ENCODE data around the gene SYNGR3.
"Not testable (repeated sequence)": the region's sequence is repeated elsewhere in the genome, so short reads cannot be mapped to it uniquely, and the experiment has no call there.

SYNGR3 gene

GRCh38 chr16:1959269-1960039 is 30.3 kb upstream of the SYNGR3 start, which contains the start of gene NDUFB10:
NDUFB10 (plus strand) TSS chr16:1959538; CDS start chr16:1959625, 87 bp downstream.
- peak; percentile 92 for DNase-seq (ENCODE audit: low spot score)

GRCh38 chr16:1960665-1961630 is 28.8 kb upstream of the SYNGR3 start:
- no peak for DNase-seq (ENCODE audit: low spot score)

GRCh38 chr16:1961651-1962067 is 28.1 kb upstream of the SYNGR3 start:
- DNase-seq (ENCODE audit: low spot score) = no peak

DNA sequence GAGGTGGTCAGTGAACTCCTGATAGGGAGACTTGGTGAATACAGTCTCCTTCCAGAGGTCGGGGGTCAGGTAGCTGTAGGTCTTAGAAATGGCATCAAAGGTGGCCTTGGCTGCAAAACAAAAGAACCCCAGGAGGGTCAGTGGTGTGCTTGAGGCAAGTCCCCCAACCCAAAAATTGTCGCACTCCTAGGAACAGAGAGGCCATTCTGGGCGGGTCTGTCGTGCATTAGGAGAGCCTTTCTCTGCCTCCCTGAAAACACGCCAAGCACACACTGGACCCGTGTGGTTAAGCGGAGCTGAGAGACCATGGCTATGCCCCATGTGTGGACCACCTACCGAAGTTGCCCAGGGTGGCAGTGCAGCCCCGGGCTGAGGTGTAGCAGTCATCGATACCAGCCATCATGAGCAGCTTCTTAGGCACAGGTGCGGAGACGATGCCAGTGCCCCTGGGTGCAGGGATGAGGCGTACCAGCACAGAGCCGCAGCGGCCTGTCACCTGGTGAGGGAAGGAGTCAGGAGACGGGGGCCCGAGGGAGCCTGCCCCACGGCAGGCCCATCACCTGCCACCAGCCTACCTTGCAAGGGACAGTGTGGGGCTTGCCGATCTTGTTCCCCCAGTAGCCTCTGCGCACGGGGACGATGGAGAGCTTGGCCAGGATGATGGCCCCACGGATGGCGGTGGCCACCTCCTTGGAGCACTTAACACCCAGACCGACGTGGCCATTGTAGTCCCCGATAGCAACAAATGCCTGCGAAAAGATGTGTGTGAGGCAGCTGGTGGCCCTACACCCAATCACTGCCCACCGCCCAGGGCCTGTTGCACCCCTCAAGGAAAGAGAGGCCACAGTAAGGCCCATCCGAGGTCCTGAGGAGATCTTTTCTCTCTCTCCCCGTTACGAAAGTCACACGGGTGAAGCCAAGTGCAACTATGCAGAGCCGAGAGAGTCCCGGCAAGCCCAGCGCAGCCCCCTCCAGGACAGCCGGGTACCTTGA is 27.3 kb upstream of the SYNGR3 start:
- DNase-seq (ENCODE audit: low spot score) = not testable (repeated sequence)

DNA sequence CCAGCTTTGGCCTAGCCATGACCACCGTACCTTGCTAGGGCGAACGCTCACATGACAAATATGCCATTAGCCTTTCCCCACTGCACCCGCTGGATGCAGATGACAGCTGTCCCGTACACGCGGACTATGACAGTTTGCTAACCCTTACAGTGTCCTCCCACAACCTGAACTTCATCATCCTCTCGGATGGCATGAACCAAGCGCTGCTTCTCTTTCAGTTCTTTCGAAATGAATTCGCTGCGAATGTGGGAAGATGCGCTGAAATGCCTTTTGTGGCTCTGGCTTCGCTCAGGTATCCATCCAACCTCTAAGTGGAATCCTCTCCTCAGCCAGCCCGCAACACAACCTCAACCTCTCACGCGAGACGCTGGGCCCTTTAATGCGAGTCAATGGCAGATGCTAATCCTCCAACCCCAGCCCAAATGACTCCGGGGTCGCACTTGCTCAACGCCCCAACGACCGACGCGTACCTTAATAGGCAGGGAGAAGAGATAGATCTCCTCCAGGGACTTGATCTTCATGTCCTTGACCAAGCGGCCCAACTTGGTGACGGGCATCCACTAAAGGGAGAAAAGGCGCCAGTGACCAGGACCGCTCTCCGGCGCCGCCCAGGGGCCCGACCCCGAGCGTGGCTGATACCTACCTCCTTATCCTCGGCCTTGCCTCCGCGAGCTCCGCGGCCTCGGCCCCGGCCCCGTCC is 25.8 kb upstream of the SYNGR3 start:
- no peak for DNase-seq (ENCODE audit: low spot score)

- DNase-seq (ENCODE audit: low spot score) = peak; percentile 99
Measured at GRCh38 chr16:1964506-1965395, 25.0 kb upstream of the SYNGR3 start, which contains the start of gene RPS2. RPS2 (minus strand) TSS chr16:1964826; CDS start chr16:1964625, 201 bp downstream.

- DNase-seq (ENCODE audit: low spot score) = no peak
Measured at GRCh38 chr16:1965396-1966001, 24.3 kb upstream of the SYNGR3 start.

- DNase-seq (ENCODE audit: low spot score) = no peak
Measured at GRCh38 chr16:1966460-1966859, 23.3 kb upstream of the SYNGR3 start, which contains the start of gene RNF151. RNF151 (plus strand) TSS chr16:1966856; CDS start chr16:1966882, 26 bp downstream.

DNA sequence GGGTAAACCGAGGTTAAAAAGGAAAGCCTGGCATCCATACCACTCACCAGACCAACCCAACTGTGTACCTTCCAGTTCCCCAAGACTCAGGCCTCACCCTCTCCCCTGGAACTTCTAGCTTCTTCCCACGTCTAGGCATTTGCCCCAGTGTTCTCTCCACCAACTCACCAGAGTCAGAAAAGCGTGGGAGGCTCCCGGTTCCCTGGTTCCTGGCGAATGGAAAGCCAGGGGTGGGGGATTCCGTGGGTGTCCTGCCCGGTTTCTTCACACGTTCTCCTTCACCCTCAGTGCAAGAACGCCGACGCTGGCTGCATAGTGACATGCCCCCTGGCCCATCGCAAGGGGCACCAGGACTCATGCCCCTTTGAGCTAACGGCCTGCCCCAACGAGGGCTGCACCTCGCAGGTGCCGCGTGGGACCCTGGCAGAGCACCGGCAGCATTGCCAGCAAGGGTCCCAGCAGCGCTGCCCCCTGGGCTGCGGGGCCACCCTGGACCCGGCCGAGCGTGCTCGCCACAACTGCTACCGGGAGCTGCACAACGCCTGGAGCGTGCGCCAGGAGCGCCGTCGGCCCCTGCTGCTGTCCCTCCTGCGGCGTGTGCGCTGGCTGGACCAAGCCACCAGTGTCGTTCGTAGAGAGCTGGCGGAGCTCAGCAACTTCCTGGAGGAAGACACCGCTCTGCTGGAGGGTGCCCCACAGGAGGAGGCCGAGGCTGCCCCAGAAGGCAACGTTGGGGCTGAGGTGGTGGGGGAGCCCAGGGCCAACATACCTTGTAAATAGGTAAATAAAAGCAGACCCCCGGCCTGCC is 21.4 kb upstream of the SYNGR3 start:
- DNase-seq (ENCODE audit: low spot score) = no peak

GRCh38 chr16:1971796-1972489 is 17.8 kb upstream of the SYNGR3 start, which contains the start of gene TBL3:
TBL3 (plus strand) TSS chr16:1972053; CDS start chr16:1972165, 112 bp downstream.
- peak; percentile 96 for DNase-seq (ENCODE audit: low spot score)

DNA sequence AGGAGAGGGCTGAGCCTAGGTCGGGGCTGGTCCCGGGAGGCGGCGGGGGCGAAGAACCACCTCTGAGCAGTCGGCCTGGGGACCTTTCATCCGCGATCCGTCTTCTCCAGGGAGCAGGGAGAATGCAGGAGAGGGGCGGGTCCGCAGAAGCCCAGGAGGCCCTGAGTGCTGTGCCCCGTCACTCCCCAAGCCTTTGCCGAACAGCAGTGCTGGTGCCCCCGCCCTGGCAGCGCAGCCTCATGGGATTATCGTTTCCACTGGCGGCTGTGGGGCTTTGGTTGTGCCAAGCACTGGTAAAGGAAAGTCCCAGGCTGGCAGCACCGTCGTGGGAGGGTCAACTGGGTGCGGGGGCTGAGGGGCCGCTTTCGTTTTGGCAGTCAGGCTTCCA is 17.3 kb upstream of the SYNGR3 start:
- no peak for DNase-seq (ENCODE audit: low spot score)

DNA sequence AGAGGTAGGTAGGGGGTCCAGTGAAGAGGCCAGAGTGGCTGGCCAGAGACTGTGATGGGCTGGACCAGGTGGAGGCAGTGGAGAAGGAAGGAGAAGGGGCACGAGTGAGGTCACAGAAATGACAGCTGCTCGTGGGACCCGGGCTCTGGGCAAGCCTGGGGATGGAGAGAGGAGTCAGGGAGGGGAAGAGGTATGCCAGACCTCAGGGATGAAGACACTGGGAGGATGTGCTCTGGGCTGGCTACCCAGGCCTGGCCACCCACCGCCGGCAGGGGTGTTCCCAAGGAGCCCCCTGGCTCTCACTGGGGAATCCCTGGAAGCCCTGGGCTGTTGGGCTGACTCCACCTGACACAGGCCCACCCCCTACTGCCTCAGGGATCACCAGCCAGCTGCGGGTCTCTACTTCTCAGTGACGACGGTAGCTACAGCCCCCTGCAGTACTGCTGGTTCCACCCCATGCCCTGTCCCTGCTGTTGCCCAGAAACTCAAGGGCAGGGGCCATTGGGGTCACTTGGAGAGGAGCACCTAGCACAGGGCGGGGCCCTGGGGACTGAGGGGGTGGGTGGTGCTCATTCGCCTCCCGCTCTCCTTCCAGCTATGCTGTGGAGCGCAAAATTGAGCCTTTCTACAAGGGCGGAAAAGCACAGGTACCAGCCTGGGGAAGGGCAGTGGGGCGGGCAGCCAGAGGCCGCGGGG is 16.2 kb upstream of the SYNGR3 start:
- DNase-seq (ENCODE audit: low spot score) = no peak

DNA sequence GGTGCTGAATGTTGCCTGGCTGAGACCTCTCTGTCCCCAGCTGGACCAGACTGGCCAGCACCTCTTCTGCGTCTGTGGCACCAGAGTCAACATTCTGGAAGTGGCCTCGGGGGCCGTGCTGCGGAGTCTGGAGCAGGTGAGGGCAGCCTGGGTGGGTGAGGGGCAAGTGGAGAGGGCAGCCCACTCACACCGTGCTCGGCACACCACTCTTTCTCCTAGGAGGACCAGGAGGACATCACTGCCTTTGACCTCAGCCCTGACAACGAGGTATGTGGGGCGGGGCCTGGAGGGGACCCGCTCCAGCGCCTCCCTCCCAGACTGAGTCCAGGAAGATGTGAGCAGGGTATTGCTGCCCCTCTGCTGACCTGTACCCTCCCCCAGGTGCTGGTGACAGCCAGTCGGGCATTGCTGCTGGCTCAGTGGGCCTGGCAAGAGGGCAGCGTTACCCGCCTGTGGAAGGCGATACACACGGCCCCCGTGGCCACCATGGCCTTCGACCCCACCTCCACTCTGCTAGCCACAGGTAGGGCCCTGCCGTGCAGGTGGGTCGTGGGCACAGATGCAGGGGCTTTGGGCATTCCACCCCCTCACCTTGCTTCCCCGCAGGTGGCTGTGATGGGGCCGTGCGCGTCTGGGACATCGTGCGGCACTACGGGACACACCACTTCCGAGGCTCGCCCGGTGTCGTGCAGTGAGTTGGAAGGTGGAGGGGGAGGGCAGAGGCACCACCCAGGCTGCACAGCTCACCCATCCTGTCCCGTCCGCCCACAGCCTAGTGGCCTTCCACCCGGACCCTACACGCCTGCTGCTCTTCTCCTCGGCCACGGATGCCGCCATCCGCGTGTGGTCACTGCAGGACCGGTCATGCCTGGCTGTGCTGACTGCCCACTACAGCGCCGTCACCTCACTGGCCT is 15.4 kb upstream of the SYNGR3 start:
- no peak for DNase-seq (ENCODE audit: low spot score)

DNA sequence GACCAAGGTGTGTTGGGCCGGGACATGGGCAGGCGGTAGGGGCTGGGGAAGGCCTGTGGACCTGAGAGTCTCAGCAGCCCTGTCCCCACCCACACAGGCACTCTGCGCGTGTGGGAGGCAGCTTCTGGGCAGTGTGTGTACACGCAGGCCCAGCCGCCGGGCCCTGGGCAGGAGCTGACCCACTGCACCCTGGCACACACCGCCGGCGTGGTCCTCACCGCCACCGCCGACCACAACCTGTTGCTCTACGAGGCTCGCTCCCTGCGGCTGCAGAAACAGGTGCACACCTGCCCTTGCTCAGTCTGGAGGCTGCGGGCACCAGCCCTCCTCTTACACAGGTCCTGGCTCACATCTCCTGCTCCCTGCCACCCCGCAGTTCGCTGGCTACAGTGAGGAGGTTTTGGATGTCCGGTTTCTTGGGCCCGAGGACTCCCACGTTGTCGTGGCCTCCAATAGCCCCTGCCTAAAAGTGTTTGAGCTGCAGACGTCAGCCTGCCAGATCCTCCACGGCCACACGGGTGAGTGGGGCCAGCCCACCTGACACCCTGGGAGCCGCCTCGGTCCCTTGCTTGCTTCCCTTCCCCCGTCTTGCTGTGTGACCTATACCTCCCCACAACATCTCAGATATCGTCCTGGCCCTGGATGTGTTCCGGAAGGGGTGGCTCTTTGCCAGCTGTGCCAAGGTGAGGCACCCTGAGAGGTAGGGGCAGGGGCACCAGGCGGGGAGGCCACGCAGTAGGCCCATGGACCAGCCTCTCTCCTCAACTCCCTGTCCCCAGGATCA is 14.1 kb upstream of the SYNGR3 start:
- DNase-seq (ENCODE audit: low spot score) = no peak

DNA sequence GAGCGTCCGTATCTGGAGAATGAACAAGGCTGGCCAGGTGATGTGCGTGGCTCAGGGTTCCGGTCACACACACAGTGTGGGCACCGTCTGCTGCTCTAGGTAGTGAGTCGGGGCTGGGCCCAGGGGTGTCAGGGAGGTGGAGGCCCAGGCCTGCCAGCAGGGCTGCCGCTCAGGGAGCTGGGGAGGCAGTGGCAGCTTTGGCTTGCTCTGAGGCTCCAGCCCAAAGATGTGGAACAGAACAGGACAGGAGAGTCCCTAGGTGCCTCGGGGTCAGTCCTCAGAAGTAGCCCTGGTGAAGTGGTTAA is 13.6 kb upstream of the SYNGR3 start:
- DNase-seq (ENCODE audit: low spot score) = no peak

Data from iPS-NIHi11 (cell line).